Body of pancreas (tissue), 4 donors: Measurements from ENCODE around the gene NDUFC1. TPM values are rescaled to one million over a fixed set of nuclear protein-coding genes. Genes with fewer than 3 reads are reported as not detected.

Experiments
- ATAC-seq: fragments of 150-250 bp; one replicate; pipeline ENCODE4 v1.9.1; 2016
- DNase-seq, 4 donors: peaks; one replicate each; pipeline ENCODE4 v3.0.0-alpha.2; 2019
- H3K27ac ChIP-seq, 4 donors: fragments of 200-600 bp; sonication (generic); 1 replicate in 3 of 4; 2 replicates in 1 of 4; pipeline versions ENCODE4 v1.5.1 to v1.6.1; 2016 to 2019; ENCODE audit warnings: mild to moderate bottlenecking in 1 of 4, mixed read lengths in 1 of 4, moderate library complexity in 1 of 4
- H3K27me3 ChIP-seq, 2 donors: fragments of 200-600 bp; sonication (generic); one replicate each; pipeline ENCODE4 v1.6.0; 2016; ENCODE audit warnings: mild to moderate bottlenecking in 1 of 2
- H3K36me3 ChIP-seq, 2 donors: fragments of 200-600 bp; sonication (generic); replicated peaks in 1 of 2; 2 replicates each; pipeline ENCODE4 v1.5.1; 2016; ENCODE audit warnings: low read depth in 2 of 2; ENCODE audit not compliant: insufficient read depth in 1 of 2
- H3K4me1 ChIP-seq: fragments of 200-600 bp; sonication (generic); one replicate; pipeline ENCODE4 v1.6.0; 2016
- H3K4me3 ChIP-seq, 2 donors: fragments of 200-600 bp; sonication (generic); 1 replicate in 1 of 2; 2 replicates in 1 of 2; pipeline ENCODE4 v1.5.1; 2016 to 2019
- H3K9me3 ChIP-seq, 3 donors: fragments of 200-600 bp; sonication (generic); 1 replicate in 2 of 3; 2 replicates in 1 of 3; pipeline ENCODE4 v1.5.1; 2016
- POLR2A ChIP-seq, 3 donors: fragments of 450-650 bp; IDR thresholded peaks; one replicate each; pipeline ENCODE4 v1.6.1; 2016; ENCODE audit warnings: antibody characterized with exemption in 3 of 3, mild to moderate bottlenecking in 2 of 3
- WGBS, 2 donors: methylation state at CpG; one replicate each; pipeline ENCODE4 v1.1.5; 2017; 5-methylcytosine and 5-hydroxymethylcytosine counted together
- intact Hi-C: fragments of 100-400 bp; cut with DNase I; formaldehyde crosslinking; loops from one replicate; pipeline ENCODE4 v1.15.1; 2023
- total RNA-seq, 2 donors: library from RNA; depleted of rRNA; stranded (reverse); fragments of >200 nt; gene quantifications; one replicate each; pipeline ENCODE4 v1.1.0, GENCODE V29; 2016
- TF ChIP-seq, protein P1 (sequence below), 7 experiments: fragments of 450-650 bp in 4 of 7; fragments of 200-600 bp in 3 of 7; sonication (generic) in 3 of 7; IDR thresholded peaks; one replicate each; pipeline ENCODE4 v1.5.1; 2016 to 2019; ENCODE audit warnings: antibody characterized with exemption in 7 of 7

The NDUFC1 gene
- total RNA-seq, 2 donors from 2014 or later = 16.5 to 24.1 TPM

DNA sequence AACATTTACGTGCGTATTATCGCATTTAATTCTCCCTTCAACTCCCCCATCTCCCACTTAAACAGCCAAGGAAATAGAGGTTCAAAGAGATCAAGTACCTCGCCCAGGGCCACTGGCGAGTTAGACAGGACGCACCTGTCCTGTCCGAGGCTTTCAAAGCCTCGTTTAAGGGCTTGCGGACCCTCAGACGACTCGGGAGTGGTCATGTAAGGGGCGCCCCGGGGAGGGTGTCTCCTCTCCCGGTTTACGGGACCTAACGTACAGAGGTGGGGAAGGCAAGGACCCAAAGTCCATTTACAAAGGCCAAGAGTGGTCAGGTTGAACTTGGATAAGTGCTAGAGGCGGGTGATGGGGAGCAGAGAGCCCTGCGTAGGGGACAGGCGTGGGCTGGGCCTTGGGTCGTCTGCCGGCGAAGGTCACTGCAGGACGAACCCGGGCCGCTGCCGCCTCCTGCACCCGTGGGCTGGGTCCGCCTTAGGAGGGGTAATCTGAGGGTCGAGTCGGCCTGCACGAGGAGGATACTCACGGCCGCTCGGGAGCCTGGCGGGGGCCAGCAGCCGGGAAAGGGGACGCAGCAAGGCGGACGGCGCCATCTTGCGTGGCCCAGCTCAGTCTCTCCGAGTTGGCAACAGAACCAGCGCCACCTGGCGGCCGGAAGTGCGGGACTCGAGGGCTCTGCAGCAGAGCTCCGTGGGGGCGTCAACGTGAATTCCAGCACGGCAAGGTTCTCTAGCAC is 6.9 kb downstream of the NDUFC1 start:
- H3K36me3 ChIP-seq = no peaks in the 10 kb centered on the region
- H3K4me1 ChIP-seq = peaks cover 29% of the 10 kb centered on the region
- H3K9me3 ChIP-seq = no peaks in the 10 kb centered on the region
- no peaks in the 10 kb centered on the region for H3K27me3 ChIP-seq
- H3K4me3 ChIP-seq = peak overlapping the region; percentile 74 to 75
- WGBS, 2 donors = 0 to 1% methylated on average over 46 to 51 of the region's 51 CpGs
- intact Hi-C loops = loop anchor here (10.0 kb wide), 1 partner anchor 61 kb away; no protein-coding TSS in a partner anchor
- H3K27ac ChIP-seq = peak overlapping the region; percentile 78 to 91 (median 86)
- TF ChIP-seq POLR2A (IDR thresholded peaks at IDR 0.05) = peak; percentile 46 to 78 (median 73)
- TF ChIP-seq, protein P1, sequence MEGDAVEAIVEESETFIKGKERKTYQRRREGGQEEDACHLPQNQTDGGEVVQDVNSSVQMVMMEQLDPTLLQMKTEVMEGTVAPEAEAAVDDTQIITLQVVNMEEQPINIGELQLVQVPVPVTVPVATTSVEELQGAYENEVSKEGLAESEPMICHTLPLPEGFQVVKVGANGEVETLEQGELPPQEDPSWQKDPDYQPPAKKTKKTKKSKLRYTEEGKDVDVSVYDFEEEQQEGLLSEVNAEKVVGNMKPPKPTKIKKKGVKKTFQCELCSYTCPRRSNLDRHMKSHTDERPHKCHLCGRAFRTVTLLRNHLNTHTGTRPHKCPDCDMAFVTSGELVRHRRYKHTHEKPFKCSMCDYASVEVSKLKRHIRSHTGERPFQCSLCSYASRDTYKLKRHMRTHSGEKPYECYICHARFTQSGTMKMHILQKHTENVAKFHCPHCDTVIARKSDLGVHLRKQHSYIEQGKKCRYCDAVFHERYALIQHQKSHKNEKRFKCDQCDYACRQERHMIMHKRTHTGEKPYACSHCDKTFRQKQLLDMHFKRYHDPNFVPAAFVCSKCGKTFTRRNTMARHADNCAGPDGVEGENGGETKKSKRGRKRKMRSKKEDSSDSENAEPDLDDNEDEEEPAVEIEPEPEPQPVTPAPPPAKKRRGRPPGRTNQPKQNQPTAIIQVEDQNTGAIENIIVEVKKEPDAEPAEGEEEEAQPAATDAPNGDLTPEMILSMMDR (IDR thresholded peaks at IDR 0.05) = peak; percentile 94 to 97 (median 95)
- peak; percentile 96 for ATAC-seq
- DNase-seq = peak; percentile 96 to 98 (median 97)

DNA sequence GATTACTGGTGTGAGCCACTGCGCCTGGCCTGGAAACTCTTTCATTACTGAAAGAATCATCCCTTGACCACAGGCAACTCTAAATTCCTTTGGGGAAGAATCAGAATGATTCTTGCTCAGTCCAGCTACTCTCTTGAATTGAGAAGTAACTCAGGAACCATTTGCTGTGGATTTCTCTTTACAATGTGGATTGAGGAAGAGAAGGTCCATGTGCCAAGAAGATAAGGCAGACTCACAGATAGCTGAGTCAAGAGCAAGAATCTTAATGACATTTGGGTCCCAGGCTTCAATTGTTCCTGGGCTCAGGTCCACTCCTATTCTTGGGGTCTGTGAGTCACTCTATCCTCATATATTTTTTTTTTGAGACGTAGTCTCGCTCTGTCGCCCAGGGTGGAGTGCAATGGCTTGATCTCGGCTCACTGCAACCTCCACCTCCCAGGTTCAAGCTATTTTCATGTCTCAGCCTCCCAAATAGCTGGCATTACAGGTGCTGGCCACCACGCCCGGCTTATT is 16.0 kb downstream of the NDUFC1 start:
- H3K4me3 ChIP-seq = no peak overlapping the region
- H3K4me1 ChIP-seq = no peaks in the 10 kb centered on the region
- H3K27me3 ChIP-seq = no peaks in the 10 kb centered on the region
- WGBS, 2 donors = 94 to 99% methylated on average over 7 of the region's 7 CpGs
- intact Hi-C loops = no loop called here
- ATAC-seq = no peak
- no peak for TF ChIP-seq POLR2A (IDR thresholded peaks at IDR 0.05)
- TF ChIP-seq, protein P1 (IDR thresholded peaks at IDR 0.05) = no peak
- no peak for DNase-seq
- H3K27ac ChIP-seq = no peak overlapping the region
- H3K9me3 ChIP-seq = no peaks in the 10 kb centered on the region
- peaks cover 0 to 5% of the 10 kb centered on the region in 2 donors for H3K36me3 ChIP-seq

DNA sequence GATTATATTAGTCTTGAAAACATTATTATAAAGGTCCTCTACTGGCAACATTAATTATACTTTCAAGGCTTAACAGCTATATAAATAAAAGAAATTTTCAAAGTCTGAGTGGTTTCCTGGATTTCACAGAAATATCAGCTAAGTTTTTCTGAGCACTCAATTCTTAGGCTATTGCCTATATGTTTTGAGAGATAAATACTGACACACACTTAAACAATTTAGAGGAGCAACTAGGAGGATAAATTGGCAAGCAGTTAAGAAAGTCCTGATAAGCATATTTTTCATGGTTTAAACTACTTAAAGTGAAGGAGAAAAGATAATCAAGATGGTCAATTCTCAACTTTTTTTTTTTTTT is 19.6 kb downstream of the NDUFC1 start:
- intact Hi-C loops = no loop called here

DNA sequence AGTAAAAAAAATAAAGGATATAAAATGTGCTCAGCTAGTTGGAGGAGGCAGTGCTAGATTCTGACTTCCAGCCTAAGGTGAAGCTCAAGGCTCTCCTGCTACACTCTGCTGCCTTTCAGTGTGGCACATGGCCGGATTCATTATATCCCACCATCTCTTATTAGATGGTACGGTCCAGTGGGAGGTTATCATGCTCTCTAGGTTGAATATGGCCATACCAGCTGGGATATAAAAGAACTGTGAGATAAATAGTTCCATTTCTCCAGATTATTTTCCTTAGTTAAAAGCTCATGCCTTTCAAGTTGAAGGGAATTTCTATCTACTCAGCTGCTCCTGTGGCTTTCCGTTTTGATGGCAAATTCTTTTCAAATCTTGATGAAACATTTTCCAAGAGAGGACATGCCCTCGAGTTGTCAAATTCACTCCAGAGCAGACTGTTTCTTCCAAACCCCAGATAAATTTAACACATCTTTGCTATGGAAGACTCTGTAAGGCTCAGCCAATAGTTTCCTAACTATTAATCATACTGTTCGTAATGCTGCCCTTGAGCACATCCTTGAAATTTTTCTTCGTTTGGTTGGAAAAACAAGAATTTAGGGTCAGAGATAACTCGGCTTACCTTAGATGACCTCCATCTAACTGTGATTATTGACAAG is 20.1 kb downstream of the NDUFC1 start:
- H3K27me3 ChIP-seq = peaks cover 0 to 12% of the 10 kb centered on the region in 2 donors
- ATAC-seq (no peak), DNase-seq (no peak)
- WGBS, 2 donors = 44 to 50% methylated on average over 7 of the region's 7 CpGs
- no peak overlapping the region for H3K27ac ChIP-seq
- H3K36me3 ChIP-seq = no peaks in the 10 kb centered on the region
- H3K4me1 ChIP-seq = peaks cover 12% of the 10 kb centered on the region
- intact Hi-C loops = no loop called here
- H3K9me3 ChIP-seq = no peaks in the 10 kb centered on the region
- no peak overlapping the region for H3K4me3 ChIP-seq
- no peak for TF ChIP-seq POLR2A (IDR thresholded peaks at IDR 0.05)
- TF ChIP-seq, protein P1 (IDR thresholded peaks at IDR 0.05) = no peak

More for the DNA sequence above, 19.6 kb downstream of the NDUFC1 start:
- Histone ChIP-seq H3K36me3 (no peaks in the 10 kb centered on the region), H3K9me3 (no peaks in the 10 kb centered on the region), H3K4me3 (no peak overlapping the region), H3K27me3 (peaks cover 0 to 12% of the 10 kb centered on the region in 2 donors), H3K4me1 (peaks cover 12% of the 10 kb centered on the region), H3K27ac (no peak overlapping the region)
- TF ChIP-seq, protein P1 (IDR thresholded peaks at IDR 0.05) = no peak
- TF ChIP-seq POLR2A (IDR thresholded peaks at IDR 0.05) = no peak
- DNase-seq = no peak
- ATAC-seq = no peak
